Stimulated activated naive CD8-positive, alpha-beta T cell treated with anti-CD3 and anti-CD28 coated beads, Interleukin-15, Interleukin-2, amounts not matched to agents 100 ng/mL and 50 ng/mL, for 24 hours (primary cell): Measurements from ENCODE around the gene PSMB8.

Experiments used
- H3K27ac Mint-ChIP-seq: one replicate; pipeline ENCODE4 v1.8.0; 2021; ENCODE audit warnings: mild to moderate bottlenecking, mixed read lengths
- H3K27me3 Mint-ChIP-seq: one replicate; pipeline ENCODE4 v1.8.0; 2021; ENCODE audit warnings: mixed read lengths
- H3K36me3 Mint-ChIP-seq: one replicate; pipeline ENCODE4 v1.8.0; 2021; ENCODE audit warnings: low read depth, mixed read lengths
- H3K4me1 Mint-ChIP-seq: one replicate; pipeline ENCODE4 v1.8.0; 2021; ENCODE audit warnings: low read depth, mixed read lengths
- H3K4me3 Mint-ChIP-seq: one replicate; pipeline ENCODE4 v1.8.0; 2021; ENCODE audit warnings: mild to moderate bottlenecking, mixed read lengths
- H3K9me3 Mint-ChIP-seq: one replicate; pipeline ENCODE4 v1.8.0; 2021; ENCODE audit warnings: mixed read lengths

Gene PSMB8

DNA sequence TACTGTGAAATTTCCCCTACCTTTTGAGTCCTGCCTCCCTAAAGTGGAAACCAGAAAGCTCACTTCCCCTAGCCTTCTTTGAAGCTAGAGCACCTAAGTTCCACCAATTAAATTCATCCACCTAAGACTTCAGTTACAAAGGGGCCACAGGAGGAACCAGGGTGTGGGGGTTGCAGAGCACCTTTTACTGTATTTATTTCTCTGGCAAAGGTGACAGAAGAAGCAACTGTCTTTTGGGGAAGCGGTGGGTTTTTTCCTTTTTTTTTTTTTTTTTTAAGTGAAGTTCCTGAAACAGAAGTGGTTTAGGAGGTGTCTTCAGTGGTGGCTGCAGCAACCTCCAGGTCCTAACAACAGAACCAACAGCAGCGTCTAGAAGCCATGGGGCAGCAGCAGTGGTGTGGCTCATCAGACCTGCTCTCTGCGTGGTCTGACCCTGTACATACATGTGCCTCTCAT is 23.2 kb upstream of the PSMB8 start:
- Mint-ChIP-seq H3K4me1 (peaks cover 44% of the 10 kb centered on the region), H3K27me3 (no peaks in the 10 kb centered on the region), H3K9me3 (no peaks in the 10 kb centered on the region), H3K36me3 (peaks cover 13% of the 10 kb centered on the region), H3K4me3 (peak overlapping the region; percentile 26), H3K27ac (peak overlapping the region; percentile 78)

DNA sequence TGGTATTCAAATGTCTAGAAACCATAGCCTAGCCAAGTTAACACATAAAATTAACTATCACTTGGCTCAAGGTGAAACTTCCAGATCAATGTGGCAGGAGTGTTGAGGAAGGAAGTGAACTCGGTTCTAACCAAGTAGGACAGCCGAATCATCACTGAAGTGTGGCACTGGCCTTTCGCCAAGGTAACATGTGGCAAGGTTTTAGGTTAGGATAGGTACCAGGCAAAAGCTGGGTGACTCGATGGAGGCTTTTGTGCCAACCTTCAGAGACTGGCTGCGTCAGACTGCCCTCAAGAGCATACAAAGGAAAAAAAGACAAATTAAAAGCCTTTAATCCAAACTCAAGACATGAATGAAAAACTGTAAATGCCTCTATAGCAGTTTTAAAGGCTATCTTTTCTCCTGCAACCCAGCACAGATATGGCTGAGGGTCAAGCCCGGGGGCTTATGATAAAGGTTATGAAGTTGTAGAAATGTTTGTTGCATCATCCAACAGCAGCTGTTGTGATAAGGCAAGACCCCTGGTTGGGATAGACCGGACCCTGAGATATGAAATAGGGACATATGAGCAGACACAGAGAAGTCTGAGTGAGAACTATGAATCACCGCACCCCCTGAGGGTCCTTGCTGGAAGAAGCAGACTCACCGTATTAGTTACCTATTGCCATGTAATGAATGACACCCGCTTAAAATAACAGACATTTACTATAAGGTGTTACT is 22.0 kb upstream of the PSMB8 start:
- Mint-ChIP-seq H3K4me1 (peaks cover 45% of the 10 kb centered on the region), H3K27me3 (no peaks in the 10 kb centered on the region), H3K9me3 (no peaks in the 10 kb centered on the region), H3K27ac (peak overlapping the region; percentile 70), H3K36me3 (peaks cover 21% of the 10 kb centered on the region), H3K4me3 (no peak overlapping the region)

- H3K36me3 Mint-ChIP-seq = peaks cover 49% of the 10 kb centered on the region
- no peaks in the 10 kb centered on the region for H3K27me3 Mint-ChIP-seq
- peaks cover 61% of the 10 kb centered on the region for H3K4me1 Mint-ChIP-seq
- no peaks in the 10 kb centered on the region for H3K9me3 Mint-ChIP-seq
- no peak overlapping the region for H3K4me3 Mint-ChIP-seq
- H3K27ac Mint-ChIP-seq = no peak overlapping the region
These were observed 18.9 kb upstream of the PSMB8 start for GRCh38 chr6:32862725-32863124.

GRCh38 chr6:32860674-32861073 is 16.8 kb upstream of the PSMB8 start:
- H3K27ac Mint-ChIP-seq = peak overlapping the region; percentile 69

DNA sequence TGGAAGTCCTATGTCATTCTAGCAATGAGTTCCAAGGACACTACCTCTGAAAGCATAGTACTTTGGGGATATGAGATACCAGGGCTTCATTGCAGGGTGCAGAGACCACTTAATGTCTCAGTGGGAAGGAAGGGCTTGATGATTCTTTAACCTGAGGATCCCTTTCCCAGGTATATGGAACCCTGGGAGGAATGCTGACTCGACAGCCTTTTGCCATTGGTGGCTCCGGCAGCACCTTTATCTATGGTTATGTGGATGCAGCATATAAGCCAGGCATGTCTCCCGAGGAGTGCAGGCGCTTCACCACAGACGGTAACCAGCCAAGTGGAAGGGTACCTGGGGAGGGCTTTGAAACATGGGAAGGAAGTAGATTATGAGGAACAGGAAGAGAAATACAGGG is 14.3 kb upstream of the PSMB8 start:
- peak overlapping the region; percentile 79 for H3K27ac Mint-ChIP-seq
- peaks cover 59% of the 10 kb centered on the region for H3K4me1 Mint-ChIP-seq
- H3K36me3 Mint-ChIP-seq = peaks cover 63% of the 10 kb centered on the region
- peak overlapping the region; percentile 55 for H3K4me3 Mint-ChIP-seq
- H3K9me3 Mint-ChIP-seq = no peaks in the 10 kb centered on the region
- no peaks in the 10 kb centered on the region for H3K27me3 Mint-ChIP-seq

More at GRCh38 chr6:32860674-32861073, 16.8 kb upstream of the PSMB8 start:
- Mint-ChIP-seq H3K4me1 (peaks cover 61% of the 10 kb centered on the region), H3K27me3 (no peaks in the 10 kb centered on the region), H3K4me3 (no peak overlapping the region), H3K36me3 (peaks cover 67% of the 10 kb centered on the region), H3K9me3 (no peaks in the 10 kb centered on the region)

DNA sequence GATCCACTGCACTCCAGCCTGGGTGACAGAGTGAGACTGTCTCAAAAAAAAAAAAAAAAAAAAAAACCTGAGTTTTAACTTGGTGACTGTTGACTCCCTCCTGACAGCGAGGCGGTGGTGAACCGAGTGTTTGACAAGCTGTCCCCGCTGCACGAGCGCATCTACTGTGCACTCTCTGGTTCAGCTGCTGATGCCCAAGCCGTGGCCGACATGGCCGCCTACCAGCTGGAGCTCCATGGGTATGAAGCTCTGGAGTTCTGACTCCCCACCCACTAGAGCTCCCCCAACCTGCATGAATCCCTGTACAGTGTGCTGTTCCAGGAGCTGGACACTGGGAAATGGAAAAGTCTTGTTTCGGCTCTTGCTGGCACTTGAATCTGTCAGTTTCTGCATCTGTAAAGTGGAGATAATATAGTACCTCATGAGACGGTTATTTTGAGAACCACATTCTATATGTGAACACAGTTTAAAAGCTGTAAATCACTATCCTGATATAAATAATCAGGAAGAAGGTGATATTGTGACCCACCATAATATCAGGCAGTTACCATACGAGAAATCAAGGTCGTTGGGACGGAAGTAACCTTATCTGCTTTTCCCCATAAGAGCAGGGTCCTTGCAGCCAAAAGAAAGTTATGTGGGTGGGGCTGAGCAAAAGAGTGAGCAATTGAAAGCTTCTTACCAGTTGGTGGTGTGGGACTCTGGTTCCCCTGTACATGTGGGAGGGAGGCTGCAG is 13.5 kb upstream of the PSMB8 start:
- H3K36me3 Mint-ChIP-seq = peaks cover 67% of the 10 kb centered on the region
- peak overlapping the region; percentile 79 for H3K27ac Mint-ChIP-seq
- no peaks in the 10 kb centered on the region for H3K9me3 Mint-ChIP-seq
- peak overlapping the region; percentile 55 for H3K4me3 Mint-ChIP-seq
- peaks cover 59% of the 10 kb centered on the region for H3K4me1 Mint-ChIP-seq
- no peaks in the 10 kb centered on the region for H3K27me3 Mint-ChIP-seq

DNA sequence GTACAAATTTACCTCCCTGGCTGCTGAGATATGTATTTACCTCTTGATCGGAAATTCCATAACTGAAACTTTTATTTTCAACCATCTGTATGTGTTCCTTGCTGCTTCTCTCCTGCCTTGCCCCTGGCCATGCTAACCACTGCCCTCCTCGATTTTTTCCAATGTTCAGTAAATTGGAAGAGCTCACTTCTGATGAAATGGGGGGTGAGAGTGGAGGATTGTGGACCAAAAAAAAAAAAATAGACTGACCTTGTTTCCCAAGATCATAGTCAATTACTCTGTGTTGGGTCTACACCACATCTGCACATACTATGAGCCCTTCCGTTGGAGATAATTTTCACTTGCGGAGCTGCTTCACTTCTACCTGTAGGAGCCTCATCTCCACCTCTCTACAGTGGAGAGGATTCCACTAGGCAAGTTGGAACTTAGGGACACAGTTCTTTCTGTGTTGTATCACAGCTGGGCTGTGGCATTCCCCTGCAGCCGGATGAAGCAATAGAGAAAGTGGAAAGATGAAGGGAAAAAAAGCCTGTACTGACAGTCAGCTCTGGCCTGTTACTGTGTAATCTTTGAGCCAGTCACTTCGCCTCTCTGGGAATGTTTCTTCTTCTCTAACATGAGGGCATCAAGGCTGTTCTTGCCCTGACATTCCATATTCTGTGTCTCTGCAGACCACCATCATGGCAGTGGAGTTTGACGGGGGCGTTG is 11.8 kb upstream of the PSMB8 start:
- no peaks in the 10 kb centered on the region for H3K27me3 Mint-ChIP-seq
- no peaks in the 10 kb centered on the region for H3K9me3 Mint-ChIP-seq
- peaks cover 74% of the 10 kb centered on the region for H3K36me3 Mint-ChIP-seq
- peaks cover 67% of the 10 kb centered on the region for H3K4me1 Mint-ChIP-seq
- peak overlapping the region; percentile 99 for H3K4me3 Mint-ChIP-seq
- peak overlapping the region; percentile 99 for H3K27ac Mint-ChIP-seq

DNA sequence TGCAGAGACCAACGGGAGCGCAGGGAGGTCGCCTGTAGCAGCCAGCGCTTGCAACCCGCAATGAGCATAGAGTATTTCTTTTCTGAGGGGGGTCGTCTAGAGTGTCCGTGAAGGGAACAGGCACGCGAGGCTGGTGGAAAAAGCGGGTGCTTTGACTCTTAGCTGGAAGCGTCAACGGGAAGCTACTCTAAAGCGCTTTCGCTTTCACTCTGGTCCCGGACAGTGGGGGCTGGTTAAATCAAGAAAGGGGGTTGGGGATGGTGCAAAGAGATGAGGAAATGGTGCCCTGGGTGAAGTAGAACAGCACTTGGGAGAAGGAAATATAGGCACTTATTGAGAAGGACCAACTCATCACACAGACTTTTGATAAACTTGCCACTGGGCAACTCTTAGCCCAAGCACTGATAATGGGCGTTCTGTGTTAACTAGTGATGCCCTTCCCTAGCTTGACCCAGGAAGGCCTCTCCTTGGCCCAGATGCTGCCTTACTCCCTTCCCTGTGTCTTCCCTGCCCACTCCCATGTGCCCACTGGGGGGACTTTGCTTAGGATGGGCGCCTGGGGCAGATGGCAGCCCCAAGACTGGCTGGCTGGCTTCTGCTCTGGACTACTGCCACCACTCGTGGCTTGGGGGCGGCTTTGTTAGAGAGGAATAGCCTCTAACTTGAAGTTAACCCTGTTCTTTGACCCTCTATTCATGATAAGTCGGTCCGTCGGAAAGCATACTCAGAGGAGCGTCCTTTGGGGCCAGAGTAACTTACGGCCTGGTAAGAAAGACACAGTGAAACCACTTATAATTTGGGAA is 10.7 kb upstream of the PSMB8 start:
- no peaks in the 10 kb centered on the region for H3K9me3 Mint-ChIP-seq
- peak overlapping the region; percentile 99 for H3K4me3 Mint-ChIP-seq
- H3K27ac Mint-ChIP-seq = peak overlapping the region; percentile 99
- H3K4me1 Mint-ChIP-seq = peaks cover 70% of the 10 kb centered on the region
- H3K36me3 Mint-ChIP-seq = peaks cover 76% of the 10 kb centered on the region
- no peaks in the 10 kb centered on the region for H3K27me3 Mint-ChIP-seq

DNA sequence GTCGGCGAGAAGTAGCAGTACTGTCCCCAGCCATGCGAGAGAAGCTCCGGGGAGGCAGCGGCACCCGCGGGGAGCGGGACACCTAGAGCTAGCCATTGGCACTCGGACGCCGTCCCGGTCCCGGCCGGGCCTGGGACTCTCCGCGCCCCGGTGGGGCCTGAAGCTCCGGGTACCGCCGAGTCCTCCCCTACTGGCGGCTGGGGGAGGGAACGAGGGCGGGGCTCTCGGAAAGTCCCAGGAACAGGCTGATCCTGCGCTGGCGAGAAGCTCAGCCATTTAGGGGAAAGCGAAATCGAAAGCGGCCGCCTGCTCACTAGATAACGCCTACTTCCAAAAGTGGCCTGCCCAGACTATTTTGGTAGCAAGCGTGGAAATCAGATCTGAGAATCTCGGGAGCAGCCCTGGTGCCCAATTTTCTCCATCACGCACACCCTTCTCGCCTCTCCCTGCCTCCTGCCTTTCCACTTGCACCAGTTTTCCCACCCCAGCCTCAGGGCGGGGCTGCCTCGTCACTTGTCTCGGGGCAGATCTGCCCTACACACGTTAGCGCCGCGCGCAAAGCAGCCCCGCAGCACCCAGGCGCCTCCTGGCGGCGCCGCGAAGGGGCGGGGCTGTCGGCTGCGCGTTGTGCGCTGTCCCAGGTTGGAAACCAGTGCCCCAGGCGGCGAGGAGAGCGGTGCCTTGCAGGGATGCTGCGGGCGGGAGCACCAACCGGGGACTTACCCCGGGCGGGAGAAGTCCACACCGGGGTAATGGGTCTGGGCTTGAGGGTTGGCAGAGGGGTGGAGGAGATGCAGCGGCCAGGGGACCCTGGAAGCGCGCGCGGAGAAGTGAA is 9.9 kb upstream of the PSMB8 start, which contains the start of the genes PSMB9 and TAP1:
PSMB9 (plus strand) TSS at position 652 of the 835 bp plus-strand sequence; CDS start at position 690, 38 bp downstream.
TAP1 (minus strand) TSS at position 164 of the 835 bp plus-strand sequence; CDS start at position 96, 68 bp downstream.
- Mint-ChIP-seq H3K4me1 (peaks cover 68% of the 10 kb centered on the region), H3K36me3 (peaks cover 75% of the 10 kb centered on the region), H3K27me3 (no peaks in the 10 kb centered on the region), H3K27ac (peak within 1 kb of the TSS; percentile 99), H3K4me3 (peak within 1 kb of the TSS; percentile 99), H3K9me3 (no peaks in the 10 kb centered on the region)

- H3K9me3 Mint-ChIP-seq = no peaks in the 10 kb centered on the region
- peaks cover 68% of the 10 kb centered on the region for H3K4me1 Mint-ChIP-seq
- H3K4me3 Mint-ChIP-seq = peak overlapping the region; percentile 99
- H3K27me3 Mint-ChIP-seq = no peaks in the 10 kb centered on the region
- peak overlapping the region; percentile 98 for H3K27ac Mint-ChIP-seq
- peaks cover 75% of the 10 kb centered on the region for H3K36me3 Mint-ChIP-seq
These were observed 9.1 kb upstream of the PSMB8 start for GRCh38 chr6:32852844-32853540.

- Mint-ChIP-seq H3K4me1 (peaks cover 68% of the 10 kb centered on the region), H3K27ac (peak overlapping the region; percentile 98), H3K36me3 (peaks cover 75% of the 10 kb centered on the region), H3K9me3 (no peaks in the 10 kb centered on the region), H3K27me3 (no peaks in the 10 kb centered on the region), H3K4me3 (peak overlapping the region; percentile 99)
These were observed 8.4 kb upstream of the PSMB8 start for GRCh38 chr6:32852018-32852843.

GRCh38 chr6:32851025-32851424 is 7.2 kb upstream of the PSMB8 start:
- no peaks in the 10 kb centered on the region for H3K9me3 Mint-ChIP-seq
- H3K27me3 Mint-ChIP-seq = no peaks in the 10 kb centered on the region
- H3K4me3 Mint-ChIP-seq = peak overlapping the region; percentile 99
- H3K36me3 Mint-ChIP-seq = peaks cover 75% of the 10 kb centered on the region
- peak overlapping the region; percentile 98 for H3K27ac Mint-ChIP-seq
- peaks cover 68% of the 10 kb centered on the region for H3K4me1 Mint-ChIP-seq
